GM18520 (cell line): ENCODE results near the gene SMIM34.
"Not testable (repeated sequence)": the region's sequence is repeated elsewhere in the genome, so short reads cannot be mapped to it uniquely, and the experiment has no call there.

Source experiments
- ATAC-seq: cut with Tn5 transposase; IDR thresholded peaks from one replicate; pipeline ENCODE4 v1.9.1; 2021; ENCODE audit not compliant: unreplicated experiment

SMIM34 gene

DNA sequence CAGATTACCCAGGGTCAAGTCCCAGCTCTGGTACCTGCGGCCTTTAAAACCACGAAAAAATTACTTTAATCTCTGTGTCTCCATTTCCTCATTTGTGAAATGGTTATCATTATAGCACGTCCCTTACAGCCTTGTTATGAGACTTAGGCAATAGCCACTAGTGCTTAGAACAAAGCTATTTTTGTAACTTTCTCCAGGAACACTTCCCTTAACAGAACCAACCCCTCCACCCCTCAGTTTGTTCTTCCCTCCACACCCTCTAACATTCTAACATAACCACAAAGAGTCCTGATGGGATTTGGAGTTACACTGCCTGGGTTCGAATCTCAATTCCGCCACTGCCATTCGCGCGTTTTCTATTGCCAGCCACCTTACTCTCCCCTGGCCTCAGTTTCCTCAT is 49.3 kb downstream of the SMIM34 start:
- ATAC-seq: not testable (repeated sequence)

DNA sequence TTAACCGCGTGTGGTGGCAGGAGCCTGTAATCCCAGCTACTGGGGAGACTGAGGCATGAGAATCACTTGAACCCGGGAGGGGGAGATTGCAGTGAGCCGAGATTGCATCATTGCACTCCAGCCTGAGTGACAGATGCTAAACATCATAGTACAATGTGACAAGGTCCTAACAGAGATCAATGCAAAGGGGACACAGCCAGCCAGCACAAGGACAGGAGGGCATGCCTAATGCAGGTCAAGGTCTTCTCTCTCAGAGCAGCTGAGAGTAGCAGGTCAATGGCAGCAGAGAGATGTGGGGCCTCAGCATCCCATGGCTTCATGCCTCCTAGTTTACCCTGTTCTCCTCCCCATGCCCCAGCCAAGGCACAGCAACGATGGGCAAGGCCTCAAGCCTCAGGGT is 51.4 kb downstream of the SMIM34 start:
- no peak for ATAC-seq

DNA sequence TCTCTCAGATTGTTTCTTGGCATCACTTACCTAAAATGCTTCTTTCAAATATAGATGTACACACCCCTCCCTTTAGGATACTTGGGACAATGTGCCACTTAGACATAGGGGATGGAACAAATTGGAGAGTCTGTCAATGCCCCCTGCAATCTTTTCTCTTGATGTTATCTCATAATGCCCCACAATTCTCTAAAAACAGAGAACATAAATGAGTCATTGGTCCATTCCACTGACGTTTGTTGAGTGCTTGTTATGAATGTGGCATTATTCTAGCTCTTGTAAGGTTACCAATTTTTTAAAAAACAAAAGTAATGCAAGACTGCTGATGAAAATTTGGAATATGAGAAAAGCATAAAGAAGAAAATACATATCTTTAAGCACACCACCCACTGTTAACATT is 54.0 kb downstream of the SMIM34 start:
- ATAC-seq: no peak
